HG02852 (cell line): ENCODE results near the gene MTUS2.

ENCODE experiments used
- ATAC-seq: cut with Tn5 transposase; IDR thresholded peaks from one replicate; pipeline ENCODE4 v1.9.1; 2021; ENCODE audit warnings: mild to moderate bottlenecking, moderate library complexity; ENCODE audit not compliant: unreplicated experiment

The MTUS2 gene

DNA sequence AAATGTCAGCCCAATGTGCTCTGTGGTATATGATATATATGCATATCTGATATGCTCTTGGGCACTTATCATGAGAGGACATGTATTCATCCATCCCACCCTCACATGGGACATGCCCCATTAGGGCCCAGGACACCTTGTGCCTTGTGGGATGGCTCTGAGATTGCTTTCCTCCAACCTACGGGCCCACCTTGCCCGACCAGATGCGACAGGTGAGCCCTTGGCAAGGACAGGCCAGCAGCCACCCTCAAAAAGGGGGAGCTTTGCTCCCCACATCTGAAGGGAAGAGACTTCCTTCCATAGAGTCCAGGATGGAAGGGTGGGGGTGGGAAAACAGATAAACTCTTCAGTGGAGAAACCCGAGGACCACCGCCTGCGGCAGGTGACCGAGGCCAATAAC, 716.7 kb downstream of the MTUS2 start:
- ATAC-seq, result no peak

DNA sequence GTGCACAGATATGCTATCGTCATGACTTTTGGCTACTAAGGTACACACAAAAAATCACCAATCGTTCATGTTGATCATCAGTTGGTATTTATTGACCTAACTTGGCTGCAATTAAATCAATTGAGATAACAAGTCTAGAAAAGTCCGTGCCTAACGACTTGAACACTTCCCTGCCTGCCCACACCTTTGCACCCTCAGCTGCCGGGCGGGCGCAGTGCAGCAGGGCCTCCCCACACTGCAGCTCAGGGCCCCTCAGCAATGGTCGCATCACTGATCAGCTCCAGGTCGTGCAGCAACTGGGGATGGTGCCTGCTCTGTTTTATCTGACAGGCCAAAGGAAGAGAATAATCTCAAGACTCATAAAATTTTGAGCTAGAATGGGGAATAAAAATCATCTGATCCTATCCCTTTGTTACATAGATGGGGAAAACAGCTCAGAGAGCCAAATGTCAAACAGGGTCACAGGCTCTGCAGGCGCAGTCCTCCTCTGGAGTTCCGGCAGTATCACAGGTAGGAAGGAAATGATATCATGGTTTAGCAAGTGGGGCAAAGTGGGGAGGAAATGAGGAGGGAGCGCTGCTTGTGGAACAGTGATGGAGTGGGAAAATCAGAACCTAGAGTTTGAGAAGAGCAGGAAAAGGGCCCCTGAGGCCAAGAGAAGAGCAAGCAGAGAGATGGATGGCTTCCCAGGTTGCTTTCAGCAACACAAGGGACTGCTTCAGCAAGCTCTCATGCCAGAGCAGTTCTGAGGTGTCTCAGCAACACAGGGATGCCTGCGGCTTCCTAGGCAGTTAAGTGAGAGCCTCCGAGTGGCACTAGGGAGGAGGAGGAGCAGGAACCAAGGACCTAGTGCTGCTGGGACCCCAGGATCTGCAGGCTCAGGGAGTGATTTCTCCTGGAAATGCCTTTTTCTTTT, 717.9 kb downstream of the MTUS2 start:
- ATAC-seq, result no peak

- no peak for ATAC-seq
These were observed 718.5 kb downstream of the MTUS2 start for GRCh38 chr13:29538652-29539040.

GRCh38 chr13:29539856-29540255, 719.7 kb downstream of the MTUS2 start:
- no peak for ATAC-seq

DNA sequence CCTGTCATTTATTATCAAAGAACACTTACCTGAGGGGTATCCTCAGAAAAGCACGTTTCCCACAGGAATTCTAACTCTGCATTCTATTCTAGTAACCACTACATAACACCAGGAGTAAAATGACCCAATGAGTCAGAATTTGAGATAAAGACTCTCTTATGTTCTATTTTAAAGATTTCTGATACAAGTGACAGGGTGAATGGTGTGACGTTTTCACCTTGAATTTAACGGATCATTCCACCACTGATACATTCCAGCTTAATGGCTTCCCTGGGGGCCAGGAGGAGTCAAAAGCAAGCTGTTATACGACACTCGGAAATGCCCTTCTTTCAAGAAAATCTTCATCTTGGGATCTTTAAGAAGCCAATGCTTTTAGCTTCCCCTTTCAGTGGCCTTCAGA, 720.2 kb downstream of the MTUS2 start:
- ATAC-seq, result no peak

DNA sequence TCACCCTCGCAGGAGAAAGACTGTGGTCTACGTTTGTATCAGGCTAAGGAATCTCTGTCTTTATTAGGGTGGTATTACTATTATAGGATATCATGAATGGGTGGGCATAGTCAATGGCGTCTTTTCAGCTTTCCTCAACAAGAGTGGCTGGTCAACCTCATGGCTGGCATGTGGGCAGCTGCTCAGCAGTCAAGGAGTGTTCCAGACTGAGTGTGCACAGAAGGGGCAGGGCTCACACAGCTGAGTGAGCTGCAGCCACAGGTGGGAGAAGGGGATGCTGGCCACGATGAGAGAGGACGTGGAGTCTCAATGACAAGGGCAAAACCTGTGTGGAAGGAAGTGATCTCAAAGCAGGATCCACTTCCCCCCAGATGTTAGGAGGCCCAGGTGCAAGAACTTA, 720.7 kb downstream of the MTUS2 start:
- ATAC-seq, result no peak

DNA sequence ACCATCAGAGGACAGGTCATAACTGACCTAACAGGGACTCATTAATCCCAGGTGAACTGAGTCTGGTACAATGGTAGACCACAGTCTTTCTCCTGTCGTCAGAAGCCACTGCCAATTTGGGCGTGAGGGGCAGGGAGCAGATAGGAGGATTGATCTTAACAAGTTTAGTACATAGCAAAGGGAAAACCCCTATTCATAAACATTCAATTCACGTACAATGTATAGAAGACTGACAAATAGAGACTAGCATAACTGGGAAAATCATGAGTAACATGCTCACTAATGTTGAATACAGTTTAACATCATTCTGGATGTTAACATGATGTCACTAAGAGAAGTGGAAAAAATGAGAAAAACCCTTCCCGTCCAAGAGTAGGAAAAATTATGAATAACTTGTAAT, 721.3 kb downstream of the MTUS2 start:
- no peak for ATAC-seq

GRCh38 chr13:29542381-29542780, 722.2 kb downstream of the MTUS2 start:
- ATAC-seq, result no peak

- ATAC-seq, result peak; percentile 99
These were observed 723.4 kb downstream of the MTUS2 start for GRCh38 chr13:29543230-29544215.

DNA sequence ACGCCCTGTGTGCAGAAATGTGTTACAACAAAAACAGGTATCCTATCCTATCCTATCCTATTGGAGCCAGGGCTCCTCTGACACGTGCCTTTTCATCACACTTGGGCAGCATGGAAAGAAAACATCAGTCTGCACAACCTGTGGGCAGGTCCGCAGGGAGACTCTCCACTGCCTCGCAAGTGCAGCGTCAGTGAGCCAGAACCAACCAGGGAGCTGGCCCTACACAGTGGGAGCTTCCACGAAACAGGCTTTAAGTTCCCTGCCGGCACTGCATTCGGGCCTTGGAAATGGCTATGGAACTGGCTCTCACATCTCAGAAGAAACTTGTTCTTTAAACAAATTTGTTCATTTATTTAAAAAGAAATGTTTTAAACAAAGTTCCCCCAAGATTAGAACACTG, 725.8 kb downstream of the MTUS2 start:
- no peak for ATAC-seq

DNA sequence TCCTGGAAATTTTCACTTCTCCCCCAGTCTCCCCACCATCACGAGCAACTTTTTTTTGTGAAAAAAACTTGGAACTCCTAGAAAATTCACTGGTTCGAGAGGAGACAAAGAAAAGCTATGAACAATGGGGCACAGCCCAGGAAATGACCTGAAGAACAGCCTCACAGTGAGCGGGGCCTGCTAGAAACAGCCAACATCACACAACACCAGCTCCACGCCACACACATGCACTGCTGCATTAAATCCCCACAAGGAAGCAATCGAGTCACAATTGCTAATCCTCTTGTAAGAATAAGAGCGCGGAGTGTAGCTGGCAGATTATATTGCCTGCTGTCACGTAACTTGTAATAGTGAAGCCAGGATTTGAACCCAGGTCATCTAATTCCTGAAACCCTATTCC, 726.5 kb downstream of the MTUS2 start:
- no peak for ATAC-seq

DNA sequence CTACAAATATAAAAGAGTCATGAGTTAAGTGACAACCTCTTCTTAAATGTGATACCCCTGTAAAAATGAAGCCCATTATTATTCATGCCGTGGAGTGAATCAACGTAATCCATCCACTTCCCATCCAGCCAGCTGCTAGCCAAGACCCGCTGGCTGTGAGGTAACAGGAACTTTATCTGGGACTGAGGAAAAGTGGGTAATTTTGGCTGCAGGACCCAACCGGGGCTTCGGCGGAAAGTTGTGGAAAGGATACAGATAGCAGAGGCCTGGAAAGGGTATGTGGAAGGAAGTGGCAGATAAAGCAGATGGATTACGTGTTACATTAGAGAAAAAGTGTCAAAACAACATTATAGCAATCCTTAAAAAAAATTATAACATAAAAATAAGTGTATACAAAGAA, 727.0 kb downstream of the MTUS2 start:
- ATAC-seq, result no peak

DNA sequence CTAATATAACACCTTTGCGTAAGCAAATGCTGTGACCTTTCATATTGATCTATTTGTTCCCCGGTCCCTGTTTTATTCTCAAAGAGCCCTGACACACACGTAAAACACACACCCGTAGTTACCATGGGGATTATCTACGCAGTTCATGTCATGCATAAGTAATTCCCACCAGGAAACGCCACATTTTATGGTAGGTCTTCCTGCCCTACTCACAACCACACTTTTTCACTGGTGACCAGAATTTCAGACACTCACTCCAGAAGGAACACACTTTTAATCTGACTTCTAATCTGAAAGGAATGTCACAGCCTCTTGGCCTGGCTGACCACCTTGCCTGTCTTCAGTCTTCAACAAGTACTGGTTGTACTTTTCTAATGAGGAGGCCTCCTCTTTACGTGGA, 728.6 kb downstream of the MTUS2 start:
- ATAC-seq, result no peak

- no peak for ATAC-seq
These were observed 730.4 kb downstream of the MTUS2 start for GRCh38 chr13:29550430-29550988.

DNA sequence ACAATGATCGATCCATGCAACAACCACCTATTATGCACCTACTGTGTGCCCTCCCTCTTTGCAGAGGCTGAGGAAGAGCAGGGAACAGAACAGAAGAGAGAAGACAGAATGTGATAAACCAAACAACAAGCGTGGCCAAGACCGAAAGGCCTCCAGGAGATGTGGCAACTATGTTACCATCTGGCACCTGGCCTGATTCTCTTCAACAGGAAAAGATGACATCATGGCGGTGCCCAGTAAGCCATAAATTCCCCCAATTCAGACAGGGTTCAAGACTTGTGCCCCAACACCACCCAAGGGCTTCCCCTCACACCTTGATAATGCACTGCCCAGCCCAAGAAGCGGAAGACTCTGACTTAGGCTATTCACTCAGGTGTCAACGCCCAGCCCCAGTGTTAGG, 731.1 kb downstream of the MTUS2 start:
- ATAC-seq, result no peak
